ENCODE results near the gene VPS4B. TPM values are rescaled to one million over a fixed set of nuclear protein-coding genes. Genes with fewer than 3 reads are reported as not detected.

VPS4B gene
- total and polyA plus RNA-seq, 2 of the 8 experiments (the other 6 are each of a cell fraction or from before 2014, with no cell fraction given), result 7.2 to 45.3 TPM

DNA sequence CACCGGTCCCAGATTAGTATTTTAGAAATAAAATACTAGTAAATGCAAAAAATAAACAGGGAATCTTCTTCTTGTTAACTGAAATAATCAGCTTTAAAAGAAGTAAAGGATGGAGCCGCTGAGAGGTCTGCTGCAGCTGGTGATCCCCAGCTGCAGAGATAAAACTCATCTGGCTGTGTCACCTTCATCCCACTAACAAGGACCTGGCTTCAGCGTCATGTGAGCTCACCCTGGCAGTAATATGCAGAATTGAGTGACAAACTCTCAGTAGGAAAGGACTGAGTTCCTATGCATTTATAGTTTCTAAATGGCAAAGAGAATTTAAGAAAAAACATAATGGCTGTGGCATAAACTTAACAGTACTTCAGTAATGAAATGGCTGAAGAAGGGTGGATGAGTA lies 27.3 kb downstream of the VPS4B start:
- Histone ChIP-seq H2AFZ (ENCODE audit: low read length) (no peak overlapping the region), H2BK20ac (ENCODE audit: low read length) (no peak overlapping the region), H3K4ac (replicated peaks; ENCODE audit: insufficient read length, low read depth, low read length) (no peak overlapping the region), H4K91ac (replicated peaks; ENCODE audit: insufficient read length, low read length) (no peak overlapping the region), H3K18ac (ENCODE audit: extremely low read depth, low read length) (no peak overlapping the region), H3K9ac (replicated peaks in 1 of 4; ENCODE audit: extremely low read depth in 1 of 4, low read depth in 3 of 4, low read length in 3 of 4) (no peak overlapping the region), H3K4me2 (ENCODE audit: insufficient read depth in 1 of 2, low read depth in 2 of 2, low read length in 2 of 2) (no peak overlapping the region), H2BK12ac (ENCODE audit: low read depth, low read length) (no peak overlapping the region), H4K20me1 (replicated peaks in 1 of 2; ENCODE audit: control insufficient read depth in 1 of 2, insufficient read depth in 2 of 2, low read length in 2 of 2) (no peaks in the 10 kb centered on the region), H3K23ac (ENCODE audit: insufficient read length) (no peak overlapping the region), H2BK120ac (replicated peaks; ENCODE audit: low read depth, low read length) (no peak overlapping the region), H2BK5ac (ENCODE audit: low read depth, low read length) (no peak overlapping the region), H3K9me3 (ENCODE audit: insufficient read depth in 2 of 2, low read depth in 1 of 2, low read length in 1 of 2) (no peaks in the 10 kb centered on the region), H4K8ac (ENCODE audit: extremely low read depth, insufficient read depth, low read length) (no peak overlapping the region), H3K4me3 (ENCODE audit: extremely low read depth in 1 of 4, insufficient read depth in 2 of 4, low read depth in 3 of 4, low read length in 4 of 4) (no peak overlapping the region), H3K27ac (ENCODE audit: low read depth, low read length) (no peak overlapping the region), H3K79me2 (ENCODE audit: control insufficient read depth in 1 of 2, insufficient read depth in 2 of 2, low read length in 2 of 2) (no peaks in the 10 kb centered on the region), H3K36me3 (ENCODE audit: control insufficient read depth in 2 of 4, insufficient read depth in 4 of 4, low read length in 3 of 4) (peaks cover 4 to 69% (median 25%) of the 10 kb centered on the region in 4 experiments; a peak in 7 of 8 replicates), H3K4me1 (replicated peaks in 1 of 4; ENCODE audit: control insufficient read depth in 3 of 4, insufficient read depth in 4 of 4, low read length in 3 of 4) (no peaks in the 10 kb centered on the region), H3K56ac (replicated peaks; ENCODE audit: insufficient read length, low read depth, low read length) (no peak overlapping the region), H2AK5ac (ENCODE audit: low read depth, low read length) (no peak overlapping the region), H3K14ac (ENCODE audit: insufficient read length) (no peak overlapping the region), H3K79me1 (ENCODE audit: low read depth, low read length) (no peaks in the 10 kb centered on the region), H4K5ac (ENCODE audit: insufficient read length, low read depth, low read length) (no peak overlapping the region), H2BK15ac (ENCODE audit: low read length) (no peak overlapping the region), H3K23me2 (ENCODE audit: low read depth, low read length) (no peaks in the 10 kb centered on the region), H3K27me3 (replicated peaks in 1 of 4; ENCODE audit: control insufficient read depth in 3 of 4, extremely low read depth in 1 of 4, insufficient read depth in 3 of 4, low read length in 3 of 4) (peaks cover 0 to 1% (median 0%) of the 10 kb centered on the region in 4 experiments; a peak in 1 of 7 replicates)
- WGBS, 2 experiments (ENCODE audit: extremely low coverage in 1 of 2, insufficient coverage in 1 of 2, insufficient read length in 1 of 2, insufficient replicate concordance in 2 of 2, low coverage in 1 of 2, low lambda C conversion rate in 2 of 2, missing lambda C conversion rate in 1 of 2), result 96% methylated on average over 3 of the region's 3 CpGs; no CpG with 5 or more reads in 1 of the 2 experiments
- DNase-seq (ENCODE audit: low read depth in 1 of 2, low spot score in 2 of 2) (no peak), FAIRE-seq (no peak)
- CTCF ChIA-PET (ENCODE audit: partially characterized antibody), result interaction anchor here (1.0 to 1.5 kb wide), 5 partner anchors 10 to 116 kb away, joined by 3 to 6 read pairs (median 4); no protein-coding TSS in a partner anchor
- POLR2A ChIA-PET (ENCODE audit: partially characterized antibody), result interaction anchor here (0.6 to 0.8 kb wide), 2 partner anchors 14 to 125 kb away, joined by 3 read pairs; no protein-coding TSS in a partner anchor
- TF ChIP-seq SAP30 (IDR thresholded peaks at IDR 0.05; ENCODE audit: insufficient read depth, insufficient replicate concordance, low read length) (no peak), CREB1 (IDR thresholded peaks at IDR 0.05) (no peak), KDM1A (IDR thresholded peaks at IDR 0.05; ENCODE audit: borderline replicate concordance, low read length) (no peak), JUND (IDR thresholded peaks at IDR 0.05; ENCODE audit: low read length) (no peak), CHD2 (IDR thresholded peaks at IDR 0.05; ENCODE audit: low read length) (no peak), SP1 (IDR thresholded peaks at IDR 0.05; ENCODE audit: low read depth, low read length) (no peak), CEBPB (IDR thresholded peaks at IDR 0.05; ENCODE audit: low read depth, low read length) (no peak), KDM4A (IDR thresholded peaks at IDR 0.05; ENCODE audit: low read depth, low read length, severe bottlenecking) (no peak)

All from H1 (cell line).